Measurements from ENCODE around the gene PKP4. TPM values are rescaled to one million over a fixed set of nuclear protein-coding genes. Genes with fewer than 3 reads are reported as not detected.
A peak's percentile ranks its signal among the peaks of the same experiment; 100 is the strongest.

PKP4 gene
- total RNA-seq, 1 donor from 2014 or later, result 64.9 TPM

- Mint-ChIP-seq H3K4me3 (ENCODE audit: unreplicated experiment) (no peak overlapping the region), H3K27ac (ENCODE audit: unreplicated experiment) (no peak overlapping the region), H3K27me3 (ENCODE audit: unreplicated experiment) (peaks cover 4% of the 10 kb centered on the region), H3K9me3 (ENCODE audit: unreplicated experiment) (no peaks in the 10 kb centered on the region), H3K36me3 (ENCODE audit: low read depth, unreplicated experiment) (peaks cover 17% of the 10 kb centered on the region), H3K4me1 (ENCODE audit: unreplicated experiment) (peaks cover 10% of the 10 kb centered on the region)
- no peak for TF ChIP-seq CTCF (IDR thresholded peaks at IDR 0.05; ENCODE audit: unreplicated experiment)
- no peak for DNase-seq (ENCODE audit: low spot score)
Measured at GRCh38 chr2:158655628-158656027, 198.9 kb downstream of the PKP4 start.

GRCh38 chr2:158656492-158657229, 199.9 kb downstream of the PKP4 start:
- H3K27ac Mint-ChIP-seq (ENCODE audit: unreplicated experiment), result no peak overlapping the region
- H3K9me3 Mint-ChIP-seq (ENCODE audit: unreplicated experiment), result no peaks in the 10 kb centered on the region
- no peak for TF ChIP-seq CTCF (IDR thresholded peaks at IDR 0.05; ENCODE audit: unreplicated experiment)

DNA sequence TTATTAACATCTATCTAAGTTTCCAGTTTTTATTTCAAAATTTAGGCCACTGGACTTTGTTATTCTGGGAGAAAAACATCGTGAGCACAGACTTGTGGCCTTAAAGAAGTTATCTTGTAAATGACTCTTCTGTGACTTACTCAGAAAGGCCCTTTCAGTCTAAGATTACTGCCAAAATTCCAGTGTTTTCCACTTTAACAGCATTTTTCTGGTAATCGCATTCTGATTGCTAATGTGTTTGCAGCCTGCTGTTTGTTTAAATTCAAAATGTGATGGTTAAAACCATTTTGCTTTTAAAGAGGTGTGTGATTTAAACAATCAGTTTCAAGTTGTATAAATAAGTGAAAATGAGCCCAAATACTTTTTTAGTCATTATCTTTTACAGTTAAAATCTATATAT, 201.6 kb downstream of the PKP4 start:
- peaks cover 4% of the 10 kb centered on the region for H3K4me1 Mint-ChIP-seq (ENCODE audit: unreplicated experiment)
- DNase-seq (ENCODE audit: low spot score), result no peak
- TF ChIP-seq CTCF (IDR thresholded peaks at IDR 0.05; ENCODE audit: unreplicated experiment), result no peak
- peaks cover 18% of the 10 kb centered on the region for H3K36me3 Mint-ChIP-seq (ENCODE audit: low read depth, unreplicated experiment)
- H3K27me3 Mint-ChIP-seq (ENCODE audit: unreplicated experiment), result peaks cover 5% of the 10 kb centered on the region
- no peak overlapping the region for H3K27ac Mint-ChIP-seq (ENCODE audit: unreplicated experiment)
- H3K4me3 Mint-ChIP-seq (ENCODE audit: unreplicated experiment), result no peak overlapping the region
- no peaks in the 10 kb centered on the region for H3K9me3 Mint-ChIP-seq (ENCODE audit: unreplicated experiment)

More at GRCh38 chr2:158656492-158657229, 199.9 kb downstream of the PKP4 start:
- DNase-seq (ENCODE audit: low spot score), result no peak
- H3K4me1 Mint-ChIP-seq (ENCODE audit: unreplicated experiment), result peaks cover 6% of the 10 kb centered on the region
- peak overlapping the region; percentile 29 for H3K4me3 Mint-ChIP-seq (ENCODE audit: unreplicated experiment)
- H3K27me3 Mint-ChIP-seq (ENCODE audit: unreplicated experiment), result peaks cover 7% of the 10 kb centered on the region
- peaks cover 18% of the 10 kb centered on the region for H3K36me3 Mint-ChIP-seq (ENCODE audit: low read depth, unreplicated experiment)

- TF ChIP-seq CTCF (IDR thresholded peaks at IDR 0.05; ENCODE audit: unreplicated experiment), result no peak
- peaks cover 18% of the 10 kb centered on the region for H3K36me3 Mint-ChIP-seq (ENCODE audit: low read depth, unreplicated experiment)
- peaks cover 5% of the 10 kb centered on the region for H3K27me3 Mint-ChIP-seq (ENCODE audit: unreplicated experiment)
- no peak for DNase-seq (ENCODE audit: low spot score)
- H3K4me1 Mint-ChIP-seq (ENCODE audit: unreplicated experiment), result peaks cover 4% of the 10 kb centered on the region
- no peaks in the 10 kb centered on the region for H3K9me3 Mint-ChIP-seq (ENCODE audit: unreplicated experiment)
- H3K27ac Mint-ChIP-seq (ENCODE audit: unreplicated experiment), result peak overlapping the region; percentile 62
- H3K4me3 Mint-ChIP-seq (ENCODE audit: unreplicated experiment), result no peak overlapping the region
Measured at GRCh38 chr2:158659483-158659882, 202.7 kb downstream of the PKP4 start.

GRCh38 chr2:158661231-158661630, 204.5 kb downstream of the PKP4 start:
- DNase-seq (ENCODE audit: low spot score), result no peak
- Mint-ChIP-seq H3K4me3 (ENCODE audit: unreplicated experiment) (no peak overlapping the region), H3K27me3 (ENCODE audit: unreplicated experiment) (peaks cover 5% of the 10 kb centered on the region), H3K4me1 (ENCODE audit: unreplicated experiment) (peaks cover 4% of the 10 kb centered on the region), H3K27ac (ENCODE audit: unreplicated experiment) (no peak overlapping the region), H3K36me3 (ENCODE audit: low read depth, unreplicated experiment) (peaks cover 24% of the 10 kb centered on the region), H3K9me3 (ENCODE audit: unreplicated experiment) (no peaks in the 10 kb centered on the region)
- TF ChIP-seq CTCF (IDR thresholded peaks at IDR 0.05; ENCODE audit: unreplicated experiment), result no peak

All from endothelial cell (in vitro differentiated cells).